Pancreas (tissue), 10 donors: ENCODE measurements around the gene SRPX2. TPM values are rescaled to one million over a fixed set of nuclear protein-coding genes. Genes with fewer than 3 reads are reported as not detected.

Experiments used
- ATAC-seq, 4 donors: fragments of 200-7000 bp; cut with Tn5 transposase; one replicate each; pipeline versions ENCODE4 v1.8.0 to v1.9.1; 2020; ENCODE audit warnings: mild to moderate bottlenecking in 4 of 4, moderate library complexity in 4 of 4
- DNase-seq, 6 donors: peaks; one replicate each; pipeline ENCODE4 v3.0.0-alpha.2; 2020
- FAIRE-seq: peaks from 2 replicates; lab custom pipeline; 2012; peaks lifted over from hg19 to GRCh38; lab: Jason Lieb, UNC
- H3K27ac ChIP-seq, 4 donors: fragments of 200-600 bp; sonication (generic); 1 replicate in 3 of 4; 2 replicates in 1 of 4; pipeline versions ENCODE4 v1.5.0 to v1.8.0; 2020
- H3K27me3 ChIP-seq, 4 donors: fragments of 200-600 bp; one replicate each; pipeline ENCODE4 v1.8.0; 2021
- H3K36me3 ChIP-seq, 3 donors: fragments of 200-600 bp; sonication (generic) in 1 of 3; one replicate each; pipeline versions ENCODE4 v1.5.0 to v1.8.0; 2020 to 2021
- H3K4me1 ChIP-seq, 3 donors: fragments of 200-600 bp; one replicate each; pipeline ENCODE4 v1.8.0; 2021
- H3K4me3 ChIP-seq, 4 donors: fragments of 200-600 bp; sonication (generic) in 2 of 4; one replicate each; pipeline versions ENCODE4 v1.5.0 to v1.8.0; 2020 to 2021
- H3K9me3 ChIP-seq, 4 donors: fragments of 200-600 bp; one replicate each; pipeline ENCODE4 v1.8.0; 2021
- CTCF ChIP-seq, 4 donors: fragments of 200-600 bp; sonication (generic) in 3 of 4; IDR thresholded peaks; one replicate each; pipeline versions ENCODE4 v1.5.0 to v1.8.0; 2021; ENCODE audit warnings: antibody characterized with exemption in 4 of 4
- WGBS, 2 donors: extraction: QIAGEN DNeasy Blood & Tissue Kit; methylation state at CpG; one replicate each; pipeline ENCODE4 v1.1.7; 2013; 5-methylcytosine and 5-hydroxymethylcytosine counted together
- intact Hi-C, 3 donors: fragments of 100-400 bp; cut with DNase I; formaldehyde crosslinking; loops; one replicate each; pipeline versions ENCODE4 v1.11.1 to v1.14.2; 2022
- polyA plus RNA-seq, 2 donors: library from polyadenylated mRNA; stranded (reverse); fragments of 200-250 nt; gene quantifications; one replicate each; pipeline ENCODE4 v1.2.3, GENCODE V29; 2013
- total RNA-seq, 6 donors: library from RNA; stranded (reverse); fragmentation: NEBNext Ultra II Directional in 4 of 6; extraction: Animal tissue kit (Norgen Biotek cat#: 25700) in 4 of 6; gene quantifications; one replicate each; pipeline versions ENCODE4 v1.2.1 to v1.2.4, GENCODE V29; 2021 to 2023
- donor health status: healthy with polysubstance abuse.
- donor health status: DM: no; HTN: no; CAD: no; lungs with moderate emphysema.
- donor health status: DM: no; HTN: no; CAD: no.
- donor health status: control.
- donor health status: control.
- donor health status: Bipolar disorder and iron deficiency.
- donor health status: DM: yes; HTN: yes; CAD: no.
- donor health status: DM: no; HTN: no; CAD: no.
- donor health status: DM: no; HTN: no; CAD: no.
- donor health status: DM: yes; HTN: yes; CAD: no.

Gene SRPX2
- total and polyA plus RNA-seq, 8 donors: 0.98 to 13.1 (median 2.5) TPM

DNA sequence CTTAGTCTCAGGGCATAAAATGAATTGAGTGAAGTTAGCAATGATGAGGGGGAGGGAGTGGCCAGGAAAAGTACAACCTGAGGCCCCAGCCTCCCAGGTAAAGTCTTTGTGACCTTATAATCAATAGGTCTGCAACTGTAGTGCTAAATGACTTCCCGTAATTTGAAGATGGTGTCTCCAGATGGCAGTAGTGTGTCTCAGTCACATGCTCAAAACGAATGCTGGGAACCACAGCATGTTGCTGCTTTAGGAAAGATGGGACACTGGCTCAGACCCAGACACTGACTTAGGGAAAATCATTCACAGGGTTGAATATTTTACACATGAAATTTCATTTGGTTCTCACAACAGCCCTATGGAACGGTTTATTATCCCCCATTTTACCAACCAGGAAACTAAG, 10.3 kb downstream of the SRPX2 start:
- Histone ChIP-seq H3K27me3 (peaks cover 0 to 7% (median 0%) of the 10 kb centered on the region in 4 donors), H3K9me3 (no peaks in the 10 kb centered on the region), H3K36me3 (no peaks in the 10 kb centered on the region), H3K4me3 (no peak overlapping the region), H3K4me1 (no peaks in the 10 kb centered on the region), H3K27ac (no peak overlapping the region)
- WGBS, 2 donors: 13 to 16% methylated on average over 3 of the region's 3 CpGs
- ATAC-seq: peak in 2 of 4 donors; percentile 36 to 53
- no peak for TF ChIP-seq CTCF (IDR thresholded peaks at IDR 0.05)
- FAIRE-seq: no peak
- no peak for DNase-seq
- intact Hi-C loops: no loop called here

DNA sequence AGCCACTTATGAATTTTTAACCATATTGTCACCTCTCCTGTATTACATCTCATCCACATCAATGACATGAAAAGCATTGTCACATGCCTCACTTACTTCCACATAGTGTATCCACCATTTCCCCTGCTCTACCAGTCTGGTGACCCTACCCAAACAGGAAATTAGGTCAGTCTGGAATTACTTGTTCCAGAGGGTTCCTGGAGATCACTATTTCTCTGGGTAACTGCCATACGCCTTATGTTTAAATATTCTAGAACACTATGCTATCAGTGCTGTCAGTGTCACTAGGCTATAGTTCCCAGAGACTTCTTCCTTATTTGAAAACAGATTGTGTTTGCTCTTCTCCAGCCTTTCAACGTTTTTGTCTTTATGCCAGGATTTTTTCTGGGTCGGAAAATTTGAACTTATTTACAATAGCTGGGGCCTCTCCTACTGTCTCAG, 15.0 kb downstream of the SRPX2 start:
- intact Hi-C loops: no loop called here
- ATAC-seq (peak in 2 of 4 donors; percentile 28 to 57), DNase-seq (no peak), FAIRE-seq (peak; percentile 95)
- H3K36me3 ChIP-seq: no peaks in the 10 kb centered on the region
- no peak for TF ChIP-seq CTCF (IDR thresholded peaks at IDR 0.05)
- H3K27me3 ChIP-seq: peaks cover 0 to 21% (median 0%) of the 10 kb centered on the region in 4 donors
- H3K9me3 ChIP-seq: no peaks in the 10 kb centered on the region
- H3K4me3 ChIP-seq: no peak overlapping the region
- 17 to 21% methylated on average over 3 of the region's 3 CpGs for WGBS, 2 donors
- no peaks in the 10 kb centered on the region for H3K4me1 ChIP-seq
- no peak overlapping the region for H3K27ac ChIP-seq

- intact Hi-C loops: no loop called here
- Histone ChIP-seq H3K27me3 (peaks cover 0 to 21% (median 0%) of the 10 kb centered on the region in 4 donors), H3K27ac (no peak overlapping the region), H3K9me3 (no peaks in the 10 kb centered on the region), H3K36me3 (no peaks in the 10 kb centered on the region), H3K4me3 (no peak overlapping the region), H3K4me1 (no peaks in the 10 kb centered on the region)
- DNase-seq: no peak
- no peak for ATAC-seq
- no peak for TF ChIP-seq CTCF (IDR thresholded peaks at IDR 0.05)
- 61 to 72% methylated on average over 4 of the region's 4 CpGs for WGBS, 2 donors
- FAIRE-seq: peak; percentile 68
Observed at GRCh38 chrX:100659431-100660137, 15.6 kb downstream of the SRPX2 start.

DNA sequence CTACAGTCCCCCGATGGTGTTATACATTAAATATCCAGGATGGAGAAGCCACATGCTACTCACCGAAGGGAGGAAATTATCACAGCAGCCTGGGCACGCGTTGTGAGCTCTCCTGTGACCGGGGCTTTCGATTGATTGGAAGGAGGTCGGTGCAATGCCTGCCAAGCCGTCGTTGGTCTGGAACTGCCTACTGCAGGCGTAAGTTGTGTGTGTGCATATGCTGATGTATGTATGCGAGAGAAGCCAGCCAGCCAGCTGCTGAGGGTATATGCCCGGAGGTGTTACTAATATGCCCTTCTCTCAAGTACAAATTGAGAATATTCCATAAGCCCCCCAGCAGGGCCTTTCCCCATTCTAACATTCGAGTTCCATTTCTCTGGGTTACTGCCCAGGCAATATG, 18.2 kb downstream of the SRPX2 start:
- no peaks in the 10 kb centered on the region for H3K9me3 ChIP-seq
- TF ChIP-seq CTCF (IDR thresholded peaks at IDR 0.05): no peak
- intact Hi-C loops: no loop called here
- no peak overlapping the region for H3K27ac ChIP-seq
- no peak overlapping the region for H3K4me3 ChIP-seq
- FAIRE-seq: no peak
- no peaks in the 10 kb centered on the region for H3K36me3 ChIP-seq
- peaks cover 0 to 14% (median 2%) of the 10 kb centered on the region in 4 donors for H3K27me3 ChIP-seq
- 75 to 89% methylated on average over 13 of the region's 13 CpGs for WGBS, 2 donors
- no peak for ATAC-seq
- no peaks in the 10 kb centered on the region for H3K4me1 ChIP-seq
- DNase-seq: no peak

GRCh38 chrX:100662796-100663195, 18.8 kb downstream of the SRPX2 start:
- FAIRE-seq: no peak
- Histone ChIP-seq H3K9me3 (no peaks in the 10 kb centered on the region), H3K4me3 (no peak overlapping the region), H3K36me3 (no peaks in the 10 kb centered on the region), H3K4me1 (no peaks in the 10 kb centered on the region), H3K27me3 (peaks cover 0 to 14% (median 2%) of the 10 kb centered on the region in 4 donors), H3K27ac (no peak overlapping the region)
- WGBS, 2 donors: 75 to 88% methylated on average over 4 of the region's 4 CpGs
- TF ChIP-seq CTCF (IDR thresholded peaks at IDR 0.05): no peak
- DNase-seq: no peak
- no peak for ATAC-seq
- intact Hi-C loops: no loop called here
